Stimulated activated CD4-positive, alpha-beta T cell treated with anti-CD3 and anti-CD28 coated beads, Interleukin-4, amount 100 ng/mL, for 4 hours (primary cell): ENCODE measurements around the gene NDNF.

ENCODE experiments used
- DNase-seq, 2 experiments: peaks; one replicate each; pipeline ENCODE4 v3.0.0-alpha.2; 2020

NDNF gene

DNA sequence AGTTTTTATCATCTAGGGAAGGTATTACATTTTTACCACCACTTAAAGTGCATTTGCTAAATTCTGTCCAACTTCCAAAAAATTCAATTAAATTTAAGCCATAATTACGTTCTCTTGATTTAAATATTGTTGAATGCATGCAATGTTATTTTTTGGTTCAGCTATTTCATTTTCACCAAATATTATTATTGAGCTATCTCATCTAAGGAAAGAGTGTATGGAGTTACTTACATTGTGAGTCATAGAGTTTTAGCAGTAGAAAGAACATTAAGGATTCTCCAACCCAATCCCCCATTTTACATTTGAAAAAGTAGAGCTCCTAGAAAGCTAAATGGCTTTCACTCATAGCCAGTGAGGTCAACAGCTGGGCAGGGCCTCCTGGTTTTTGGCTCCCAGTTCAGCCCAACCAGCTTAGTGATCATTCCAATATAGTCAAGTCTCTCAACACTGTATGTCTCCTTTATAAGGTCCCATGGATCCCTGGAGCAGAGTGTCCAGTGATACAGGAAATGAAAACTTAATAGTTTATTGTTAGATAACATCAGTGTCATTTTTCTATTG is 60.5 kb downstream of the NDNF start:
- no peak for DNase-seq

DNA sequence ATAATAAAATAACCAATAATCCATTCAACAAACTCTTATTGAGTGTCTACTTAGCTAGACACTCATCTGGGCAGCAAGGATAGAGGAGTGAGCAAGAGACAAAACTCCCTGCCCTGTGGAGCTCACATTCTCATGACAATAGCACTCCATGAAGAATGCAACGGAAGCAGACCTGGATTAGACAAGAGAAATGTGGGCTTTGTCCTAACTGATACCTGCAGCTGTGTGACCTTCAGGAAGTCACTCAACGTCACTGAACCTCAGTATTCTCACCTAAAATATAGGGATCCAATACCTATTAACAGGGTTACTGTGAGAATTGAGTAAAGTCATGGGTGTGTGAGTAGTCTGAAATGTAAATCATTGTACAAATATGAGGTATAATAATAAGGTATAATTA is 61.2 kb downstream of the NDNF start:
- no peak for DNase-seq

DNA sequence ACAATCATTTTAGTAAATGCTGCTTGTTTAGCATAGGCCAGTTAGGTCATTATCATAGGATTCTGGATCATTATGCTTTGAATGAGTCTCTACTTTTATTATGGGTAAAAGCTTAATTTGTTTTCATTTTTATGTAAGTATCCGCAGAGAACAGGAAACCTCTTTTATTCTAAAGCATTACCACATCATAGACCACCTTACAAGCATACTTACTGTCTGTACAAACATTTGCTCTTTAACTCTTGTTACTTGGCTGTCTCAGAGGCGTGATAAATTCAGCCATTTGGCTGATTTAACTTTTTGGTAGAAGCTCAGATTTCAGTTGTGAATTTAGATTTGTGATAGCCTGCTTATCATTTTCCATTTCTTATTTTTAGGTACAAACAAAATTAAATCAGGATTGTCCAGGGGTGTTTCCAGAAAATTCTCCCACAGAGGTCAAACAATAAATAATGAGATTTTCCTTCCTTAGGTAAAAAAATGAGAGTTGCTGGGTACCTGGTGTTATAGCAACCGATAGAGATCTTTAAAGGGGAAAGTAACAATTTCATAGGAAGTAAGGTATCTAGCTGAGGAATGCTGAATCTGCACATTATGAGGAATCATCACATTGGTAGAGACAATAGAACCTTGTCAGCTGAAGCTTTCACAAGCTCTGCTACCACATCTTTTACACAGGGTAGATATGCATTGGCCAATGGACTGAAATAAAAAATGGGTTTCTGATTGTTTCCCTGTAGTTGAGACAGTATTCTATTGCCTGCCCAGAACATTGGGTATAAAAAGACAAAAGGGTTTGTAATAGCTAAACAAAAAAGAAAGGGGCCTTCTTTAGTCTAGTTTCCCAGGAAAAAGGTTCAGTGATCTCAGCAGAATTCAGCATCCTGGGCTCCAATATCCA is 62.5 kb downstream of the NDNF start:
- no peak for DNase-seq

DNA sequence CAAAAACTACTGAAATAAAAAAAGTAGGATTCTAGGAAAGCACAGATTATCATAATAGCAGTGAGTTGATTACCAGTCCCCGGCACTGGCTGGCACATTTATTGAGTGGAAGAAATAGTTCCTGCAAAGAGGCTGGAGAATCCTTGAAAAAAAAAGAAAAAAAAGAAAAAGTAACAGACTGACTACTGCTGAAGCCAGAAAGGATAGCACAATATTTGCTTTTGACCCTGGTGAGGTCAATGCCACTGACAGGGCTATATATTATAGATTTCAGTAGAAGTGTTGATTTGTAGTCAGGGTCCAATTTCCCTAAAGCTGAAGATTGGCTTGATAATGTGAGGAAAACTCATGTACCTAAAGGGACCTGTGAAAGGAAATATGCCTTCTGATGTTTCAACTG is 64.7 kb downstream of the NDNF start:
- DNase-seq: no peak

DNA sequence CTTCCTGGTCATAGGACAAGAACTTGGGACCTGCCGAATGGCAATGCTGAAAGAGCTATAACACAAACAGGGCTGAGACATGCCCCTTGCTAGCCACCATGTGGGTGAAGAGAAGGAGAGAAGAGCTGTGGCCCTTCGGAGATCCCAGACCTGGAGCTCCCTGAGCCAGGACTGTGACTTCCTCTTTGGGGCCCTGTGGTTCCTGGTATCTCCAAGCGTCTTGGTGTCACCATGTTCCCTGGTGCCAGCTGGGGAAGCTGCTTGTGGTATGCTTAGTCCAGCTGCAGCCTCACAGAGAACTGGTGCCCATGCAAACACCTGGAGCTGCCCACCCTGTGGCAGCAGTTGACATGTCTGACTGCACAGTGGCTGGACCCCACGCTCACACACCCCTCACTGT is 68.5 kb downstream of the NDNF start:
- DNase-seq: no peak

DNA sequence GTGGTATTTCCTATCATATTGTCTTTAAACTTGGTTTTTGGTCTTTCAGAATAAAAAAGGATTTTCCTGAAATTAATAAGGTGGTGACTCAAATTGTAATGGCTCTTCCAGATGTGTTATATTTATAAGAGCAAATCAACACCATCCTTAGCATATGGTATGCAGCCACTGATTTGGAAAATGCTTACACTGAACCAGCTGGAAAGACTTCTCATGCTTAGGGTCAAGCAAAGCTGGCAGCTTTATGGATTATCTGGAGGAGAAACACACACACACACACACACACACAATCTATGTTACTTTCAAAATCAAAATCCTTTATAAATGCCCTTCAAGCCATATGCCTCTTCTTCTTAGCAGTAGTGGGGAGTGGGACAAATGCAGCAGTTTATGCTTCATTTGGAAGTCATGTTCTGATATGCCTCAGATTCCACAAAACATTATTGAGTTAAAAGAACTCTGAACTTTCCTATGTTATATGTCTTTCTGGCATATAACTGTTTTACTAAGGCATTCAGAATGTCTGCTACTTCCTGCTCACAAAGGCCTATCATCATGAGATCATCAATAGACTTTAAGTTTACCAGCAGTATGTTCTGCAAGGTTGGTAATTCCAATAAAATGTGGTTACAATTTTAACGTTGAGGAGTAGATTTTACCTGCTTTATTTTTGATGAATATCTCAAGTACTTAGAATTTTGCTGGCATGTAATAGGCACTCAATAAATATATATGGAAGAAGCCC is 76.9 kb downstream of the NDNF start:
- DNase-seq: no peak

DNA sequence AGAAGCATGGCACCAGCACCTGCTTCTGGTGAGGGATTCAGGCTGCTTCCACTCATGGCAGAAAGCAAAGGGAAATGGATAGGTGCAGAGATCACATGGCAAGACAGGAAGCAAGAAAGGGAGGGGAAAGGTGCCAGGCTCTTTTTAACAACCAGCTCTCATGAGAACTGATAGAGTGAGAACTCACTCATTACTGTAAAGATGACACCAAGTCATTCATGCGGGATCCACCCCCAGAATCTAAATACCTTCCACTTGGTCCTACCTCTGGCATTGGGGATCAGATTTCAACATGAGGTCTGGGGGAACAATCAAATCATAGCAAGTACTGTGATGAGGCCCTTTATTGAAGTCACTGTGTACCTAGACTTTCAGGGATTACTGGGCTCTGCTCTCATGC is 77.8 kb downstream of the NDNF start:
- no peak for DNase-seq

DNA sequence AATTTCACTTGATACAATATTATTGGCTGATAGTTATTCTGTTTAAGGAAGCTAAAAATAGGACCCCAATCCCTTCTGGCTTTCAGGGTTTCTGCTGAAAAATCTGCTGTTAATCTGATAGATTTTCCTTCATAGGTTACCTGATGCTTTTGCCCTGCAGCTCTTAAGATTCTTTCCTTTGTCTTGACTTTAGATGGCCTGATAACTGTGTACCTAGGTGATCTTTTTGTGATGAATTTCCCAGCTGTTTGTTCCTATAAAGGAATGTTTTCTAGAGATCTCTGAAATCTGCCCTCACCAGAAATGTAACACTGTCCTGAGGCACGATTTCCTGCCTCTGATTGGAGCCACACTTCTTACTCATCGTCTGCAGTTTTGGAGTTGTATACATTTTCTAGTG is 80.5 kb downstream of the NDNF start:
- no peak for DNase-seq

DNA sequence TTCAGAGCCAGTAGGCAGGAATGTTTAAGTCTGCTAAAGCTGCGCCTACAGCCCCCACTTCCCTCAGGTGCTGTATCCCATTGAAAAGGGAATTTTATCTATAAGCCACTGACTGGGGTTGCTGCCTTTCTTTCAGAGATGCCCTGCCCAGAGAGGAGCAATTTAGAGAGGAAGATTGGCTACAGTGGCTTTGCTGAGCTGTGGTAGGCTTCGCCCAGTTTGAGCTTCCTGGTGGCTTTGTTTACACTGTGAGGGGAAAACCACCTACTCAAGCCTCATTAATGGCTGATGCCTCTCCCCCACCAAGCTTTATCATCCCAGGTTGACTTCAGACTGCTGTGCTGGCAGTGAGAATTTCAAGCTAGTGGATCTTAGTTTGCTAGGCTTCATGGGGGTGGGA is 82.1 kb downstream of the NDNF start:
- no peak for DNase-seq
